Lung (tissue), 12 donors: Measurements from ENCODE around the gene TAAR2. TPM values are rescaled to one million over a fixed set of nuclear protein-coding genes. Genes with fewer than 3 reads are reported as not detected.
A peak's percentile ranks its signal among the peaks of the same experiment; 100 is the strongest.

ENCODE experiments used
- ATAC-seq: fragments of 200-7000 bp; cut with Tn5 transposase; one replicate; pipeline ENCODE4 v1.9.1; 2020; ENCODE audit warnings: moderate number of reproducible peaks; ENCODE audit not compliant: insufficient read depth, low FRiP score
- DNase-seq, 3 donors: peaks; one replicate each; pipeline ENCODE4 v3.0.0-alpha.2; 2013 to 2017
- H3K27ac ChIP-seq, 2 donors: one replicate each; pipeline ENCODE4 v1.5.1; 2013; ENCODE audit warnings: mild to moderate bottlenecking in 2 of 2, moderate library complexity in 2 of 2, control low read depth in 1 of 2, inconsistent platforms in 1 of 2, low read depth in 1 of 2, low read length in 1 of 2
- H3K27me3 ChIP-seq, 3 donors: one replicate each; pipeline ENCODE4 v1.5.1; 2013; ENCODE audit warnings: low read length in 2 of 3; ENCODE audit not compliant: control insufficient read depth in 3 of 3, insufficient read depth in 3 of 3
- H3K36me3 ChIP-seq, 4 donors: one replicate each; pipeline ENCODE4 v1.5.1; 2013; ENCODE audit warnings: low read length in 4 of 4, mild to moderate bottlenecking in 1 of 4, moderate library complexity in 1 of 4; ENCODE audit not compliant: control insufficient read depth in 4 of 4, insufficient read depth in 4 of 4
- H3K4me1 ChIP-seq, 5 donors: one replicate each; pipeline ENCODE4 v1.5.1; 2013; ENCODE audit warnings: low read length in 5 of 5, mild to moderate bottlenecking in 2 of 5, moderate library complexity in 1 of 5; ENCODE audit not compliant: control insufficient read depth in 5 of 5, insufficient read depth in 5 of 5
- H3K4me3 ChIP-seq: one replicate; pipeline ENCODE4 v1.5.1; 2013; ENCODE audit warnings: mild to moderate bottlenecking, control low read depth, moderate library complexity
- H3K9ac ChIP-seq, 2 donors: one replicate each; pipeline ENCODE4 v1.5.1; 2013; ENCODE audit warnings: low read length in 2 of 2, control low read depth in 1 of 2; ENCODE audit not compliant: insufficient read depth in 1 of 2
- H3K9me3 ChIP-seq, 4 donors: one replicate each; pipeline ENCODE4 v1.5.1; 2013; ENCODE audit warnings: low read length in 3 of 4, mild to moderate bottlenecking in 1 of 4, moderate library complexity in 1 of 4; ENCODE audit not compliant: control insufficient read depth in 4 of 4, insufficient read depth in 3 of 4
- WGBS, 2 donors: extraction: QIAGEN DNeasy Blood & Tissue Kit; methylation state at CpG; one replicate each; pipeline ENCODE4 v1.1.7; 2013; 5-methylcytosine and 5-hydroxymethylcytosine counted together
- polyA plus RNA-seq, 2 donors: library from polyadenylated mRNA; stranded (reverse); fragments of 200-250 nt; gene quantifications; one replicate each; pipeline ENCODE4 v1.2.1, GENCODE V29; 2013
- total RNA-seq, 2 donors: library from RNA; depleted of rRNA in 1 of 2; stranded (reverse); fragments of >200 nt in 1 of 2; gene quantifications; one replicate each; pipeline ENCODE4 v1.2.1, GENCODE V29; 2014 to 2021
- TF ChIP-seq, protein P1 (sequence below): IDR thresholded peaks from 2 replicates; pipeline ENCODE4 v1.5.1; 2012; ENCODE audit warnings: mild to moderate bottlenecking; ENCODE audit errors: control extremely low read depth, extremely low read depth
- donor health status: control.
- donor health status: control.
- donor health status: Bipolar disorder and iron deficiency.
- donor health status: healthy.
- donor health status: DM: yes; HTN: yes; CAD: no.

TAAR2 gene
- total and polyA plus RNA-seq, 4 donors: not detected

DNA sequence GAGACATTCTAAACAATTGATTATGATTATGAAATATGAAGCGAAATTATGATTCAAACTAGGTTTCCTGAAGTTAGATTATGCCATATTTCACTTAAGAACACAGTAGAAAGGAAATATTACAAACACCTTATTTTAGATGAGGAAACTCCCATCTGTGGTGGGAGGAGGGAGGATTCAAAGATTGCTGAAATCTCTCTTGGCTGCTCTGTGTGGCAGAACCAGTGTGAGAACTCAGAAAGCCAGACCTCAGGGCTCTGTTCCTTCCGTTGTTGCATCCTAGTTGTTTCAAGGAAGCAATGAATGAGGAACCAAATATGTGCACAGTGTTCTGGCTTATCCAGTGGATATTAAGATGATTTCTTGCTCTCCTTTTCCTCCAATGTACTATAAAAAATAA is 36.7 kb downstream of the TAAR2 start:
- Histone ChIP-seq H3K4me1 (no peaks in the 10 kb centered on the region), H3K4me3 (no peak overlapping the region), H3K27ac (no peak overlapping the region), H3K36me3 (no peaks in the 10 kb centered on the region), H3K9ac (no peak overlapping the region), H3K9me3 (no peaks in the 10 kb centered on the region), H3K27me3 (no peaks in the 10 kb centered on the region)
- WGBS, 2 donors: 32 to 55% methylated on average over 2 of the region's 2 CpGs
- TF ChIP-seq, protein P1, sequence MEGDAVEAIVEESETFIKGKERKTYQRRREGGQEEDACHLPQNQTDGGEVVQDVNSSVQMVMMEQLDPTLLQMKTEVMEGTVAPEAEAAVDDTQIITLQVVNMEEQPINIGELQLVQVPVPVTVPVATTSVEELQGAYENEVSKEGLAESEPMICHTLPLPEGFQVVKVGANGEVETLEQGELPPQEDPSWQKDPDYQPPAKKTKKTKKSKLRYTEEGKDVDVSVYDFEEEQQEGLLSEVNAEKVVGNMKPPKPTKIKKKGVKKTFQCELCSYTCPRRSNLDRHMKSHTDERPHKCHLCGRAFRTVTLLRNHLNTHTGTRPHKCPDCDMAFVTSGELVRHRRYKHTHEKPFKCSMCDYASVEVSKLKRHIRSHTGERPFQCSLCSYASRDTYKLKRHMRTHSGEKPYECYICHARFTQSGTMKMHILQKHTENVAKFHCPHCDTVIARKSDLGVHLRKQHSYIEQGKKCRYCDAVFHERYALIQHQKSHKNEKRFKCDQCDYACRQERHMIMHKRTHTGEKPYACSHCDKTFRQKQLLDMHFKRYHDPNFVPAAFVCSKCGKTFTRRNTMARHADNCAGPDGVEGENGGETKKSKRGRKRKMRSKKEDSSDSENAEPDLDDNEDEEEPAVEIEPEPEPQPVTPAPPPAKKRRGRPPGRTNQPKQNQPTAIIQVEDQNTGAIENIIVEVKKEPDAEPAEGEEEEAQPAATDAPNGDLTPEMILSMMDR: no peak
- DNase-seq: no peak
- ATAC-seq: peak; percentile 6

DNA sequence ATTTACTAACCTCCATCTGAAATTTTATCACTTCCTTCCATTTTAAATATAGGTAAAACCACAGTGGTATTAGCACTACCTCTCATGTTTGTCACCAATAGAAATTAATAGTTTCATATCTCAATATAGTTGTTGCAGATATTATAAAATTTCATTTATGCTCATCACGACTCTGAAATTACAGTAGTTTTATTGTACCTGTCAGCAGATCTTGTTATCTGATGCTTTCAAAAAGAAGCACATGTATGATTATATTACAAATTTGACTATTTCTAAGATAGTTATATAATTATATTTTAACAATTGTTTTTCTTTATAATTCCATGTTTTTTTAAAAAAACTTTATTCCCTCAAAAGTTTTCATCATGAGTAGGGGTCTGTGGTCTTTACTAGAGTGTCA is 39.4 kb downstream of the TAAR2 start:
- Histone ChIP-seq H3K4me1 (no peaks in the 10 kb centered on the region), H3K27me3 (no peaks in the 10 kb centered on the region), H3K4me3 (no peak overlapping the region), H3K9me3 (no peaks in the 10 kb centered on the region), H3K36me3 (no peaks in the 10 kb centered on the region), H3K9ac (no peak overlapping the region), H3K27ac (no peak overlapping the region)
- TF ChIP-seq, protein P1: no peak
- no peak for ATAC-seq
- WGBS, 2 donors: 84 to 93% methylated on average over 1 of the region's 1 CpG
- DNase-seq: no peak

DNA sequence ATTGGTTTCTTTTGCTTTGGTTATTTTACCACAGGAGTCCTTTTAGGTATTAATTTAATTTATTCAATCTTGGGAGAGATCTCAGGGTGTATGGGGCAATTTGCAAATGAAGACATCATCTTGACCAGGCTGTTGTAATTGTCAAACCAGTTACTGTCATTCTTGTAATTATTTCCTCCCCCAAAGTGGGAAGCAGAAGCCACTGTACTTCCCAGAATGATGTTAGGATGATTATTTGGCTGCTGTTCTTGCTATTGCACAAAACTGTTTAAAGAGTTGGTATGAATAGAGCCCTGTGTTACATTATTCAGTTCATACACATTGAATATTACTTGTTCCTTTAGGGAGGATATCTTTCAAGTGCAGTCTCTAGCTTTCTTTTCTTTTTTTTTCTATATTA is 52.3 kb downstream of the TAAR2 start:
- H3K4me3 ChIP-seq: no peak overlapping the region
- peaks cover 0 to 3% (median 0%) of the 10 kb centered on the region in 3 donors for H3K27me3 ChIP-seq
- H3K27ac ChIP-seq: no peak overlapping the region
- TF ChIP-seq, protein P1: no peak
- DNase-seq (no peak), ATAC-seq (no peak)
- H3K4me1 ChIP-seq: no peaks in the 10 kb centered on the region
- H3K9ac ChIP-seq: no peak overlapping the region
- peaks cover 0 to 1% (median 0%) of the 10 kb centered on the region in 4 donors for H3K9me3 ChIP-seq
- H3K36me3 ChIP-seq: no peaks in the 10 kb centered on the region

DNA sequence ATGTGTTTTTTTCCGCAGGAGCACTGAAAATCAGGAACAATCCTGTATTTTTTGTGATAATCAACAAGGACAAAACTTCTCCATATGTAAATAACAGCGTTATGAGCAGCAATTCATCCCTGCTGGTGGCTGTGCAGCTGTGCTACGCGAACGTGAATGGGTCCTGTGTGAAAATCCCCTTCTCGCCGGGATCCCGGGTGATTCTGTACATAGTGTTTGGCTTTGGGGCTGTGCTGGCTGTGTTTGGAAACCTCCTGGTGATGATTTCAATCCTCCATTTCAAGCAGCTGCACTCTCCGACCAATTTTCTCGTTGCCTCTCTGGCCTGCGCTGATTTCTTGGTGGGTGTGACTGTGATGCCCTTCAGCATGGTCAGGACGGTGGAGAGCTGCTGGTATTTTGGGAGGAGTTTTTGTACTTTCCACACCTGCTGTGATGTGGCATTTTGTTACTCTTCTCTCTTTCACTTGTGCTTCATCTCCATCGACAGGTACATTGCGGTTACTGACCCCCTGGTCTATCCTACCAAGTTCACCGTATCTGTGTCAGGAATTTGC is 53.8 kb downstream of the TAAR2 start, which contains the start of gene TAAR6:
TAAR6 (plus strand) TSS at position 102 of the 557 bp plus-strand sequence; CDS start at position 102, 0 bp downstream.
- TF ChIP-seq, protein P1: no peak
- Histone ChIP-seq H3K4me1 (no peaks in the 10 kb centered on the region), H3K36me3 (no peaks in the 10 kb centered on the region), H3K27ac (no peak within 1 kb of the TSS), H3K9me3 (peaks cover 0 to 1% (median 0%) of the 10 kb centered on the region in 4 donors), H3K27me3 (peaks cover 0 to 3% (median 0%) of the 10 kb centered on the region in 3 donors), H3K9ac (no peak within 1 kb of the TSS), H3K4me3 (no peak within 1 kb of the TSS)
- ATAC-seq (no peak), DNase-seq (no peak)
- WGBS, 2 donors: 83 to 91% methylated on average over 15 of the region's 15 CpGs
